ENCODE data around the gene CYP17A1.
A peak's percentile ranks its signal among the peaks of the same experiment; 100 is the strongest.
"Not testable (repeated sequence)": the region's sequence is repeated elsewhere in the genome, so short reads cannot be mapped to it uniquely, and the experiment has no call there.

CYP17A1 gene

DNA sequence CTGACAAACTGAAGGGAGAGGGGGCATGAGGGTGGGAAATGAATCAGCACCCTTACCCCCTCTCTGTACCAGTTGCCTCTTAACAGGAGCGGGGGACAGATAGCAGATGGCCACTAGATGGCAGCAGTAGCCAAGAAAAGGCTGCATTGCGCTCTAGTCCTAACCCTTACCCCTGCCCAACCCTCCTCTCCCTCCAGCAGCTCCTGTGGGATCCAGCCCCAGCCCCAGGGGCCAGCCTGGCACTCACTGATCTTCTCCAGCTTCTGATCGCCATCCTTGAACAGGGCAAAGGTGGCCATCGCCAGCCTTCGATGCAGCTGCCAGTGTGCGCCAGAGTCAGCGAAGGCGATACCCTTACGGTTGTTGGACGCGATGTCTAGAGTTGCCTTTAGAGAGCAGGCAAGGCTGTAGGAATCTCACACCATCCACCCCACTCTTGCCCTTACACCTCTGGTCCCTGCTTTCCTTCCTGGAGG is 2.2 kb downstream of the CYP17A1 start:
- peak; percentile 88 for DNase-seq (ENCODE audit: low spot score)

DNA sequence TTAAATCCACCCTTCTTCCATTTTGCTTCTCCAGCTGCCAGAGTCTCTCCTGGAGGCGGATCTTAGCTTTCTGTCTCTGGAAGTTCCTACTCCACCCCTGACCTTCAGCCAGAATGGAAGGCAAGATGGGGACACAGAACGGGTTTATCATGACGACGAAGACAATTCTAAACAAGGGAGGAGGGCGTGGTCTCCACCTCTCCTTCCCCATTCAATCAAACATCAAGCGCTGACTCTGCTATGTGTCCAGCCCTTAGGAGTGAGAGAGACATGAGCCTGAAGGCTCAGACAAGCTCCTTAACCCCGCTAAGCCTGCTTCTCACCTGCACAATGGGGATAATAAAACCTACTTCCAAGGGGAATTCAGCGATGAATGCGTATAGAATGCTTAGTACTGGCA is 3.1 kb downstream of the CYP17A1 start:
- DNase-seq (ENCODE audit: low spot score): no peak

DNA sequence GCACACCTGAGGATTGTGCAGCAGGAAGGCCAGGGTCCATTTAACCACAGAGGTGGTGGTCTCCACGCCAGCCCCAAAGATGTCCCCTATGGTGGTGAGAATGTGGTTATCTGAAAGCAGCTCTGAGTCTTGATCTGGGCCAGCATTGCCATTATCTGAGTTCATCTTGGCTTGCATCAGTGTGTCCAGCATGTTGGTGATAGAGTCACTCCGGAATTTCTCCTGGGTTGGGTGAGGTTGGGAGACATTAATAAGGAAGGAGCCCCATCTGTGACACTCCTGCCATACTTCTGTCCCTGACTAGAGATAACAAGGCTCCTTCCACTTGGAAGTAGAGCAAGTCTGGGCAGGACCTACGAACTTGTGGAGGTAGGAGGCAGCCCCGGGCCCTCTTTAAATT is 4.2 kb downstream of the CYP17A1 start:
- peak; percentile 54 for DNase-seq (ENCODE audit: low spot score)

DNA sequence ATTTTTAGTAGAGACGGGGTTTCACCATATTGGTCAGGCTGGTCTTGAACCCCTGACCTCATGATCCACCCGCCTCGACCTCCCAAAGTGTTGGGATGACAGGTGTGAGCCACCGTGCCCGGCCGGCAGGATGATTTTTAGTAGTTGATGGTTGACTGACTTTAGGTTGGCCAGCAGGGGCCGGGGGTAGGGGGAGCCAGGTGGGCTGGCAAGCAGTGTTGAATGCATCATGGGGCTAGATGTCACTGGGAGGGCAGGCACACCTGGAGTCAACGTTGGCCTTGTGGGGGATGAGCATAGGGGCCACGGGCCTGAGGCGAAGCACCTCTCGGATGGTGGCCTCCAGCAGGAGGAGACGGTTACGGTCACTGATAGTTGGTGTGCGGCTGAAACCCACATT is 5.0 kb downstream of the CYP17A1 start:
- no peak for DNase-seq (ENCODE audit: low spot score)

DNA sequence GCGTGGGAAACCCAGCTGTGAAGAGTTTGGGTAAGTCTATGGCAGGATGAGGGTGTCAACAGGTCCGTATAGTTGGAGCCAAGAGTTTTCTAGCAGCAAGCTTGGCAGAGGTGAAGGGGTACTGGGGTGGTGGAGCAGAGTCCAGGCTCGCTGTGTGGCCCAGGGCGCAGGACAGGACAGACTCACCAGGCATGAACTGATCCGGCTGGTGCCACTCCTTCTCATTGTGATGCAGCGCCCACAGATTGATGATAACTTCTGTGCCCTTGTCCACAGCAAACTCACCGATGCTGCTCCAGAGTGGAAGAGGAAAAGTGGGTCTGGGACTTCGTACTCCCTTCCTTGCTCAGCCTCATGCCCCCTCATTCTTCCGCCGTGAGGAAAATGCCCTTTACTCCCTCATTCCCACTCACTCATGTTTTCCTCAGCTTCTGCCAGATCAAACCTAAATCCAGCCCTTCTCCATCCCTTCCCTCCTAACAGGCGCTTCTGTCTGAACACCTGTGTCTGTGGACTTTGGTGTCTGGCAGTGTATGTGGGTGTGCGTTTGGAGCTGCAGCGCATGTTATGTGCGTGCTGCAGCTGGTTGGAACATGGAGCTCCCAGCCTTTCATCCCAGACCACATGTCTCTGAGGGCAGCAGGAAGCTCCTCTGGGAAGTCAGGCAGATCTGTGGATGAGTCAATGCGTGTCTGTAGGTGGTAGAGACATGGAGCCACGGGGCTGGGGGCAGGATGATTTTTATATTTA is 5.7 kb downstream of the CYP17A1 start:
- DNase-seq (ENCODE audit: low spot score): peak; percentile 70

DNA sequence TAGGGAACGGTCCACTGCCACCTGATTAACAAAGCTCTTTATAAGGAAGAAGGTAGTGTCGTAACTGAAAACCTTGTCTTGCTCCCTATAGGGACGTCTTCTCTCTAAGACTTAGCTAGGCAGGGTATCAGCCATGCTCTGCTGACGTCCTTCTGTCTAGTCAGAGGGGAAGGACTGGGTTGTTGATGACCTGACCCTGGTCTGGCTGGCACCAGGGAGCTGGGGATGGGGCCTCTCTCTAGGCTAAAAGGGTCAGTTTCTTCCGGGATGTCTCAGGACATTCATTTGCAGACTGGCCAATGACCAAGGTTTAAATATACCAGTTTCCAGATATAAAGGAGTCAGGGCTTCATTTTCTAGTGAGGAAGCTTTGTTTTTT is 9.6 kb downstream of the CYP17A1 start:
- DNase-seq (ENCODE audit: low spot score): no peak

DNA sequence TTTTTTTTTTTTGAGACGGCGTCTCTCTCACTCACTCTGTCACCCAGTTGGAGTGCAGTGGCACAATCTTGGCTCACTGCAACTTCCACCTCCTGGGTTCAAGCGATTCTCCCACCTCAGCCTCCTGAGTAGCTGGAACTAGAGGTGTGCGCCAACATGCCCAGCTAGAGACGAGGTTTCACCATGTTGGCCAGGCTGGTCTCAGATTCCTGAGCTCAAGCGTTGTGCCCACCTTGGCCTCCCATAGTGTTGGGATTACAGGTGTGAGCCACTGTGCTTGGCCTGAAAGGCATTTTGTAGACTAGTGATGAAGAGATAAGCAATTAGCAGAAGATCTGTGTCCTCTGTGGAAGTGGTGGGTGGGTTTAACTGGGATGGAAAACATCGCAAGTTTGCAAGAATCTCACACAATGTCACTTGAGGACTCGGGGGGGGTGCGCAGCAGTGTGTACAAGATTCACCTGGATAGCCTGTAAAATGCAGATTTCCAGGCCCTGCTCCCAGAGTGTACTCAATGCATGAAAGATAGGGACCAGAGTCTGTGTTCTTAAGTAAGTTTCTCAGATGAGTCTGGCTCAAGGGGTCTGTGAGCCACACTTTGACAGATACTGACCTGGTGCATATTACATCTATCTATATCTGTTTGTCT is 10.9 kb downstream of the CYP17A1 start:
- no peak for DNase-seq (ENCODE audit: low spot score)

DNA sequence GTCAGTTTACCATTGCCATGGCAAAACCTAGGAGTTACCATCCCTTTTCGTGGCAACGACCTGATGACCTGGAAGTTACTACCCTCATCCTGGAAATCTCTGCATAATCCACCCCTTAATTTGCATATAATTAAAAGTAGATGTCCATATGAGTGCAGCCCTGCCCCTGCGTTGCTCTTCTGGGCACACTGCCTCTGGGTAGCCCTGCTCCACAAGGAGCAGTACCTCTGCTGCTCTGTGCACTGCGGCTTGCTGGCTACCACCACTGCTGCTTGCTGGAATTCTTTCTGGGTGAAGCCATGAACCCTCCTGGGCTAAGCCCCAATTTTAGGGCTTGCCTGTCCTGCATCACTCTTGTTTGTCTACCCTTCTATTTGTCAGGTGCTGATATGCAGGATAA is 12.5 kb downstream of the CYP17A1 start:
- DNase-seq (ENCODE audit: low spot score): no peak

DNA sequence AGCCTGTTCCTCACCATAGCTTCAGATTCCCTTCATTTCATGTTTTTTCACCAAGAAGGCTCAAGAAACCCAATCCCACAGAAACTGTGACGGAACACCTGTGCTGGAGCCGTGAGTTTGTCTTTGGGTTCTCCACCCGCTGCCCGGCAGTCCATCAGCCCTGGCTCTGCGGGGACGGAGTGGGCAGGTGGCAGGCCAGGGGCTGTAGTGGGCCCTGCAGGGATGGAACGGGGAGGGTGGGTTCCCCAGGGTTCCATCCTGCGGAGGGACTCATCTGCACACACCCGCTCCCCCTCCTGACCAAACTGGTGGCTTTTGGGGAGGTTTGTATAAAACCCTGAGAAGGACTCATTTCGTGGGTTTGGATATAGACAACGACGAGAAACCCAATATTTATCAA is 15.0 kb downstream of the CYP17A1 start:
- no peak for DNase-seq (ENCODE audit: low spot score)

DNA sequence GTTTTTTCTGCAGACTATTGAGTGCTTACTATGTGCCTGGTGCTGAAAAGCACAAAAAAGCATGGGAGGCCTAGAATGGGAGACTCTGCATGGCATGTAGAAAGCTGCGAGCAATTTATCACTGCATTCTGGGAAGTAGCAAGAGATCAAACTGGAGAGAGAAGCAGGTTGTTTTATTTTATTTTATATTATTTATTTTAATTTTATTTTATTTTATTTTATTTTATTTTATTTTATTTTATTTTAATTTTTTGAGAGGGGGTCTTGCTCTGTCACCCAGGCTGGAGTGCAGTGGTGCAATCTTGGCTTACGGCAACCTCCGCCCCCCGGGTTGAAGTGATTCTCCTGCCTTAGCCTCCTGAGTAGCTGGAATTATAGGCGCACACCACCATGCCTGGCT is 17.2 kb downstream of the CYP17A1 start:
- not testable (repeated sequence) for DNase-seq (ENCODE audit: low spot score)

DNA sequence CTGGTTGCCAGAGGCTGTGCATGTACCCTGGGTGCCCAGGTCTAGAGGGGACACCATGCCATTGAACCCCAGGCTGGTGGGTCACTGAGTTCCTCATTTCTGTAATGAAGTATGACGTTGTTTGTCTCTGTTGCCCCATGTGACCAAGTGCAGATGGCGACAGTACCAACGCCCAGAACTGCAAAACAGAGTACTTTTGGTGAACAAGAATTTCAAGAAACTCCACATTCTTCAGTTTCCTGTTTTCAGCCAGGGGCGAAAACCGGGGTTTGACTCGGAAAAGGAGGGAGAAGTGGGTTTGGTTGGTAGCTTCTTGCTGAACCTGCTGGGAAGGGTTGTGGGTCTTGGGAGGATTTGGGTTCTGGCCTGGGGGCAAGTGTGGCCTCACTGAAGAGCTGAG is 18.2 kb downstream of the CYP17A1 start:
- no peak for DNase-seq (ENCODE audit: low spot score)

DNA sequence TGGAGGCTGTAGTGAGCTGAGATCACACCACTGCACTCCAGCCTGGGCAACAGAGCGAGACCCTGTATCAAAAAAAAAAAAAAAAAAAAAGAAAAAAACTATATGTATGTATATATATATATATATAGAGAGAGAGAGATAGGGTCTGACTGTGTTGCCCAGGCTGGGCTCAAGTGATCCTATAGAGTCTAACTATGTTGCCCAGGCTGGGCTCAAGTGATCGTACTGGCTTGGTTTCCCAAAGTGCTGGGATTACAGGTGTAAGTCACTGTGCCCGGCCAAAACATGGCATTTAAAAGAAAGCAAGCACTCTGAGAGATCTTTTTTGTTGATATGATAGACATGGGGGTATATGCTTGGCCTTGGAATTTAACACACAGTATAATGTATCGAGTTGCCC is 20.0 kb downstream of the CYP17A1 start:
- no peak for DNase-seq (ENCODE audit: low spot score)

DNA sequence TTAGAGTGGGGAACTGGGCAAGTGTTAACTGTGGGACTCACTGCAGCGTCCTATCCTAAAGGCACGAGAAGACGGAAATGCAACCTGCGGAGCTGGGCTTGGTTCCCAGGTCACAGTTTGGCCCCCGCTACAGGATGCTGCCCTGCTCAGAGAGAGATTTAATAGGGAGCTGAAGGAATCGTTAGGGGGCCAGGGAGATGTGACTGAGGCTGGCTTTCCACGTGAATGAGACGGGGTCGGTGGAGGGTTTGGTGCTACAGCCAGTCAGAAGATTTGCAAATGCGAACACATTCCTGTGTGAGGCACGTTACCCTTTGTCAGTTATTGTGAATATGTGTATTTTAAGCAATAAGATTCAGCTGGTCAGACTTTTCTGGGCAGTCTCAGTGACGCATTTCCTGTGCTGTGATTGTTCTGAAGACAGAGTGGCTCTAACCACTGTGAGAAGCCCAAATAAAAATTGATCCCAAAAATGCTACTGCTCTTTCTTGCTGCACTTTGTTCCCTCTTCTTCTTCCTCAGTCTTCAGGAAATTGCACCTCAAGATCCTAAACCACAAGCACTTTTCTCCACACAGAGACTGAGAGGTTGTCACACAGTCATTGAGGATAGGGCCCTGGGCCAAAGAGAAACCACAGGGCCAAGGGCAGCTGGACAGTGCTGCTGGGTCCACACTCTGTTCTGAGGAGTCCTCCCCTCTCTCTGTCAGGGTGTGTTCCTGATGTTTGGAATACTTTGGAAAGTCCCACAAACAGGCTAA is 21.2 kb downstream of the CYP17A1 start:
- peak; percentile 35 for DNase-seq (ENCODE audit: low spot score)

DNA sequence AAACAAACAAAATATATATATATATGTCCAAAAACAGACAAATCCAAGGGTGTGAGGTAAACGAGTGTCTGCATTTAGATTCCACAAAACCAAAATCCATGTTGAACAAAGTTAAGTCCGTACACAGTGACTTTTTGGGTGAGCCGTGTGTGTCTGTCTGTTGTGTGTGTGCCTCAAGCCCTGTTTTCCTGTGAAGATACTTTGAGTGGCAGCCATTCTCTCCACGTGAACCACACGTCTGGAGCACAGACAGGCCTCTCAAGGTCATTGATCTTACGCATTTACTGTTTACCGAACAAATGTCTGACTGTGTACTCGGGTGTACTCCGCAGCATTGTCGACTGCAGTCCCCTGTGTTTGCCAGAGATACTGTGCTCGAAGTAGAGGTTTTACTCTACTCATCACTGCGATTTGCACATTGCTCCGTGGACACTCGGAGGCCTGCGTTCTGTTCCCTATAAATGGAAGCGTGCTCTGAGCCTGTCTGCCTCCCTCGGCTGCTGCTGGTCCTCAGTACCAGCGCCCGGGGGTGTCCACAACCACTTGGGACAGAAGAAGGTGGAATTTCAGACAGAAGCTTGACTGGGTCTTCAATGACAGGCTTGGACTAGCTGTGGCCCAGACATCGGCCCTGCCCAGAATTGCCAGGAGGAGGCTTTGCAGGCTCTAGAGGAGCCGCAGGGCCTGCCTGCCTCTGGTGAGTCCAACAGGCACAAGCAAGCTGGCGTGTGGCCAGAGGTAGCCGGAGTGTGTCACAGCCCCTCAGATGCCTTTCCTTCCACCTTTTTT is 22.1 kb downstream of the CYP17A1 start:
- no peak for DNase-seq (ENCODE audit: low spot score)

DNA sequence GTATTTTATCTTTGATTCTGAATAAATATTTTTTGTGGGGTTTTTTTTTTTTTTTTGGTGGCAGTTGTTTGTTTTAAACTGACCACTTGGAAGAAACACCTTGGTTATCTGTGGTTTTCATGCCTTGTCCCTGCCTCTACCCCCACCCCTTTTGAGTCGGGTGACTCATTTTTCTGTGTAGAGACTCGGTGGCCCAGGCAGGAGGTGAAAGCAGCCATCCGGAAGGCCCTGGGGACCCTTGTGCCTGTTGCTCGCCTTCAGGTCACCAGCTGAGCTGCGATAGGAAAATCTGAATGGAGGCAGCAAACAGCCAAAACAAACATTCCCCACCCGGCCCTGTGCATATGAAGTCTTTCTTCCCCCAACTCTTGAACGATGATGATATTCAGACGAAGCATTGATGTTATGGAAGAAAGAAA is 22.8 kb downstream of the CYP17A1 start:
- DNase-seq (ENCODE audit: low spot score): no peak

DNA sequence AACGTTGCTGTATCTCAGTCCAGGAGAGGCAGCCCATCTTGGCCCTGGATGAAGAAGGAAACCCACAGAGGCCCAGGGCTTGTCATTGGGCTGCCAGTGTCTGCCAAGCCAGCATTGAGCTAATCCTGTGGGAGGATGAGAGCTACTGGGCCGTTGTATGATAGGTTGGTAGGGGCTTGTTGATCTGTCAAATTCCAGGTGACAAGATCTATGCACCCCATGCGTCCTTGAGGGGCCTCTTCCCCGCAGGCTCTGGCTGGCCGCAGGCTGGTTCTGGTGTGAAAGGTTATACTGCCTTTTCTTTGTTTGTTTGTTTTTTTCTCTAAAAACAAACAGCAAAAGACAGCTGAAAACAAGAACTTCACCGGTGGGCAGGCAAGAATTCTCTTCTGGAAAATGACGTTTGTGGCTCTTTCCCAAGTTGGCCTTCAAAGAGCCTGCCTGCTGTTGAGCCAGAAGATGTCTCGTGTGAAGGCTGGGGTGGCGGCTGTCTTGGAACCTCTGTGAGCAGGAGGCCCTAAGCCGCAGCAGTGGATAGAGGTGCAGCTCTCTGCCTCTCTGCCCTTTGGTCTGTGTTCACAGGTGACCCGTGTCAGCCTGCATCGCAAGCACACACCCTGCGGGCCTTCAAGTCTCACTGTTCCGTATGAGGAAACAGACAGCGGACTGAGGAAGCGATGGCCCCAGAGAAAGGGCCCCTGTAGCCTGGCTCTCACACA is 23.3 kb downstream of the CYP17A1 start:
- DNase-seq (ENCODE audit: low spot score): no peak

DNA sequence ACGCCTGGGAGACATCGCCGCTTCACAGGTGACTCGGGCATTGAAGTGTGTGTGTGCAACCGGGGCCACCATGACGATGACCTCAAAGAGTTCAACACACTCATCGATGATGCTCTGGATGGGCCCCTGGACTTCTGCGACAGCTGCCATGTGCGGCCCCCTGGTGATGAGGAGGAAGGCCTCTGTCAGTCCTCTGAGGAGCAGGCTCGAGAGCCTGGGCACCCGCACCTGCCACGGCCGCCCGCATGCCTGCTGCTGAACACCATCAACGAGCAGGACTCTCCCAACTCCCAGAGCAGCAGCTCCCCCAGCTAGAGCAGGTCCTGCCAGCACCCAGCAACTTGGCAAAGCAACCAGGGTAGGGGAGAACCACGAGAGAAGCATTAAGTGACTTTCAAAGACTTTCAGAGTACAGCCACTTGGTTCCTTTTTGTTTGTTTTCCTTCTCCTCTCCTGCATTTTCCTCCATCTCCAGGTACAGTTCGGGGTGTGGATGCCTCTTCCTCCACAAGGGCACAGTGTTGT is 24.1 kb downstream of the CYP17A1 start:
- DNase-seq (ENCODE audit: low spot score): no peak

DNA sequence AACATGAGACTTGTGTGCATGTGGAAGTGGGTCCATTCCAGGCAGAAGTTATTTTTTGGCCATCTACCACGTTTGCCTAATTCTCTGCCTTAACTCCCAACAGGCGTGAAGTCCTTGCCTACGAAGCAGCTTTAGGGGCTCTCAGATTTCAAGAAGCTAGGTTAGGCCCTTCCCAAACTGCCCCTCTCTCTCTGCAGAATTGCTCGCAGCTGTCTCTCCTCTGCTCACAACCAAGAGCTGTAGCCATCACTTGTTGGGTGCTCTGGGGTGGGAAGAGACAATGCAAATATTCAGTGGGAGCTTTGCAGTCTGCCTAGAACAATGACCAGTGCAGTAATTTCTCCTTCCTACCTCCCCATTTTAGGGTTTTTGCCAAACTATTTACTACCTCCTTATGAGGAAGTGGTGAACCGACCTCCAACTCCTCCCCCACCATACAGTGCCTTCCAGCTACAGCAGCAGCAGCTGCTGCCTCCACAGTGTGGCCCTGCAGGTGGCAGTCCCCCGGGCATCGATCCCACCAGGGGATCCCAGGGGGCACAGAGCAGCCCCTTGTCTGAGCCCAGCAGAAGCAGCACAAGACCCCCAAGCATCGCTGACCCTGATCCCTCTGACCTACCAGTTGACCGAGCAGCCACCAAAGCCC is 24.9 kb downstream of the CYP17A1 start:
- DNase-seq (ENCODE audit: low spot score): no peak

DNA sequence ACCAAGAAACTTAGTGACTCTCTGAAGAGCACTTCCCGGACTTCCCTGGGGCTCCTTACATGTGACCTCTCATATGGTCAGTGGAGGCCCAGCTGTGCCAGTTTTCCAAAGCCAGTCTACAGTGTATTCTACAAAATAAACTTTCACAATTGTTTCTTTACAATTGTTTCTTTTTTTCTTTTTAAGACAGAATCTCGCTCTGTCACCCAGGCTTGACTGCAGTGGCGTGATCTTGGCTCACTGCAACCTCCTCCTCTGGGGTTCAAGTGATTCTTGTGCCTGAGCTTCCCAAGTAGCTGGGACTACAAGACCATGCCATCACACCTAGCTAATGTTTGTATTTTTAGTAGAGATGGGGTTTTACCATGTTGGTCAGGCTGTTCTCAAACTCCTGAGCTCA is 25.9 kb downstream of the CYP17A1 start:
- DNase-seq (ENCODE audit: low spot score): no peak

DNA sequence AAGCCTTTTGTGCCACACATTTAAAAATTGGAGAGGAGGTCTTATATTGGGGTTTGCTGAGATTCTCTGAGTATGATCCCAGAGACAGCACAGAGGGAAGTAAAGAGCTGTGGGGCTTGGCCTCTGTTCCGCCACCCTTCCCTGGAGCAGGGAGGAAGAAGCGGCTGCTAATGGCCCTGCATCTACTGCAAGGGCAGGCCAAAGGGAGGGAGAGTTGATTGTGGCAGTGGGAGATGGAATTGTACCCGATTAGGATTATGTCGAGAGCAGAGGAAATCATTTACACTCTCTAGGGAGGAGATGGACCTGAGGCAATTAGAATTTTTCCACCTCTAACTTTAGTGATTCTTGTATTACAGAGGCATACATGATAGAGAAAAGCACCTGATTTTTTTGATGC is 28.8 kb downstream of the CYP17A1 start:
- DNase-seq (ENCODE audit: low spot score): no peak
